Heart right ventricle (tissue), 16 donors: Measurements from ENCODE around the gene L3MBTL2. TPM values are rescaled to one million over a fixed set of nuclear protein-coding genes. Genes with fewer than 3 reads are reported as not detected.
"Not testable (repeated sequence)": the region's sequence is repeated elsewhere in the genome, so short reads cannot be mapped to it uniquely, and the experiment has no call there.

Source experiments
- ATAC-seq, 8 donors: fragments of 200-7000 bp; cut with Tn5 transposase; one replicate each; pipeline ENCODE4 v1.9.1; 2020; ENCODE audit warnings: mild to moderate bottlenecking in 8 of 8, moderate library complexity in 8 of 8, moderate number of reproducible peaks in 1 of 8
- DNase-seq, 2 donors: peaks; one replicate each; pipeline ENCODE4 v3.0.0-alpha.2; 2020
- H3K27ac ChIP-seq, 10 donors: fragments of 200-600 bp; sonication (generic) in 2 of 10; one replicate each; pipeline versions ENCODE4 v1.5.0 to v1.8.0; 2020 to 2022; ENCODE audit warnings: mild to moderate bottlenecking in 3 of 10
- H3K27me3 ChIP-seq, 7 donors: fragments of 200-600 bp; one replicate each; pipeline ENCODE4 v1.8.0; 2021 to 2022; ENCODE audit warnings: mild to moderate bottlenecking in 2 of 7
- H3K36me3 ChIP-seq, 9 donors: fragments of 200-600 bp; sonication (generic) in 1 of 9; one replicate each; pipeline versions ENCODE4 v1.5.0 to v1.8.0; 2020 to 2022; ENCODE audit warnings: mild to moderate bottlenecking in 2 of 9
- H3K4me1 ChIP-seq, 9 donors: fragments of 200-600 bp; sonication (generic) in 1 of 9; one replicate each; pipeline versions ENCODE4 v1.5.0 to v1.8.0; 2020 to 2022; ENCODE audit warnings: mild to moderate bottlenecking in 4 of 9
- H3K4me3 ChIP-seq, 10 donors: fragments of 200-600 bp; sonication (generic) in 2 of 10; one replicate each; pipeline versions ENCODE4 v1.5.0 to v1.8.0; 2020 to 2022; ENCODE audit warnings: mild to moderate bottlenecking in 7 of 10, moderate library complexity in 2 of 10
- H3K9me3 ChIP-seq, 11 donors: fragments of 200-600 bp in 10 of 11; sonication (generic) in 2 of 11; one replicate each; pipeline versions ENCODE4 v1.5.0 to v1.8.0; 2013 to 2022; ENCODE audit warnings: mild to moderate bottlenecking in 2 of 11, control low read depth in 1 of 11, moderate library complexity in 1 of 11
- WGBS, 2 donors: extraction: QIAGEN DNeasy Blood & Tissue Kit; methylation state at CpG; one replicate each; pipeline ENCODE4 v1.1.7; 2013; ENCODE audit warnings: inconsistent platforms in 1 of 2; 5-methylcytosine and 5-hydroxymethylcytosine counted together
- intact Hi-C, 10 donors: fragments of 100-400 bp; cut with DNase I; formaldehyde crosslinking; loops; one replicate each; pipeline versions ENCODE4 v1.11.1 to v1.14.2; 2022
- polyA plus RNA-seq, 2 donors: library from polyadenylated mRNA; stranded (reverse); fragments of 200-250 nt; gene quantifications; one replicate each; pipeline ENCODE4 v1.2.3, GENCODE V29; 2013
- total RNA-seq, 10 donors: library from RNA; stranded (reverse); fragmentation: NEBNext Ultra II Directional in 3 of 10; extraction: Animal tissue kit (Norgen Biotek cat#: 25700) in 3 of 10; gene quantifications; one replicate each; pipeline versions ENCODE4 v1.2.1 to v1.2.4, GENCODE V29; 2021 to 2023
- TF ChIP-seq, protein P1 (sequence below), 9 donors: fragments of 200-600 bp; sonication (generic) in 2 of 9; IDR thresholded peaks; one replicate each; pipeline versions ENCODE4 v1.5.0 to v1.8.0; 2021 to 2022; ENCODE audit warnings: antibody characterized with exemption in 9 of 9, mild to moderate bottlenecking in 5 of 9, moderate library complexity in 1 of 9
- donor health status: Arrhythmogenic right ventricular cardiomyopathy.
- donor health status: ischemic (EF 13 %, LVEDD 7.1; RV severe dilation, severe dysfunction).
- donor health status: healthy with polysubstance abuse.
- donor health status: DM: no; HTN: yes; CAD: no.
- donor health status: DM: no; HTN: no; CAD: no.
- donor health status: ischemic (EF 25% LVEDD 6.9; RV normal size, moderate dysfunction).
- donor health status: ischemic (EF 25% LVEDD 5.7; RV mildly dilated, moderate dysfunction).
- donor health status: healthy.
- donor health status: DM: yes; HTN: yes; CAD: no.
- donor health status: Ischemic cardiomyopathy.
- donor health status: ischemic (EF 35%, LVEDD 5.7; RV mildly dilated, moderate dysfunction).
- donor health status: nonischemic (EF 11% LVEDD 7.7; RV severe dilation, severe dysfunction).
- donor health status: DM: yes; HTN: yes; CAD: no.
- donor health status: PGD.
- donor health status: ischemic (EF 29% LVEDD 5.4; RV normal size, mild dysfunction).
- donor health status: nonischemic (EF 23%, LVEDD 6.1; RV moderate dilation, normal function).

Gene L3MBTL2
- total and polyA plus RNA-seq, 12 donors = 10.0 to 18.5 (median 15.1) TPM

DNA sequence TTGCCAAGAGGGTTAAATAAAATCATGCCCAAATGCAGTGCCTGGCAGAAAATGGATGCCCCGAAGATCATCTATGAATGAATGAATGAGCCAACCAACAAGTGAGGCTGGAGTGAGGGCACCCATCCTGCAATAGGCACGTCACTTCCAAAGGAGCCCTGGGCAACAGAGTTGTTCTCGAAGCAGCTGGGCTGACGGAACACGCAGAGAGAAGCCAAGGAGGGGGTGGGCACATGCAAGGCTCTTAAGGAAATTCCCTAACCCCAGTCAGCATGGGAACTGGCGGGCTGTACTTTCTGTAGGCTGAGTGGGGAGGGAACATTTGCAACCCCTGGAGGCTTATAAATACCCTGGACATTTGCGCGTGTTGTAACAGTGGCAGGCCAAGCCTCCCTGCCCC is 47.3 kb downstream of the L3MBTL2 start:
- ATAC-seq = no peak
- Histone ChIP-seq H3K27ac (no peak overlapping the region), H3K9me3 (no peaks in the 10 kb centered on the region), H3K4me1 (peaks cover 0 to 20% (median 7%) of the 10 kb centered on the region in 9 donors), H3K4me3 (no peak overlapping the region), H3K27me3 (no peaks in the 10 kb centered on the region), H3K36me3 (peaks cover 0 to 100% (median 57%) of the 10 kb centered on the region in 9 donors)
- WGBS, 2 donors = 94% methylated on average over 8 of the region's 8 CpGs
- intact Hi-C loops = no loop called here
- TF ChIP-seq, protein P1, sequence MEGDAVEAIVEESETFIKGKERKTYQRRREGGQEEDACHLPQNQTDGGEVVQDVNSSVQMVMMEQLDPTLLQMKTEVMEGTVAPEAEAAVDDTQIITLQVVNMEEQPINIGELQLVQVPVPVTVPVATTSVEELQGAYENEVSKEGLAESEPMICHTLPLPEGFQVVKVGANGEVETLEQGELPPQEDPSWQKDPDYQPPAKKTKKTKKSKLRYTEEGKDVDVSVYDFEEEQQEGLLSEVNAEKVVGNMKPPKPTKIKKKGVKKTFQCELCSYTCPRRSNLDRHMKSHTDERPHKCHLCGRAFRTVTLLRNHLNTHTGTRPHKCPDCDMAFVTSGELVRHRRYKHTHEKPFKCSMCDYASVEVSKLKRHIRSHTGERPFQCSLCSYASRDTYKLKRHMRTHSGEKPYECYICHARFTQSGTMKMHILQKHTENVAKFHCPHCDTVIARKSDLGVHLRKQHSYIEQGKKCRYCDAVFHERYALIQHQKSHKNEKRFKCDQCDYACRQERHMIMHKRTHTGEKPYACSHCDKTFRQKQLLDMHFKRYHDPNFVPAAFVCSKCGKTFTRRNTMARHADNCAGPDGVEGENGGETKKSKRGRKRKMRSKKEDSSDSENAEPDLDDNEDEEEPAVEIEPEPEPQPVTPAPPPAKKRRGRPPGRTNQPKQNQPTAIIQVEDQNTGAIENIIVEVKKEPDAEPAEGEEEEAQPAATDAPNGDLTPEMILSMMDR (IDR thresholded peaks at IDR 0.05) = no peak
- no peak for DNase-seq

DNA sequence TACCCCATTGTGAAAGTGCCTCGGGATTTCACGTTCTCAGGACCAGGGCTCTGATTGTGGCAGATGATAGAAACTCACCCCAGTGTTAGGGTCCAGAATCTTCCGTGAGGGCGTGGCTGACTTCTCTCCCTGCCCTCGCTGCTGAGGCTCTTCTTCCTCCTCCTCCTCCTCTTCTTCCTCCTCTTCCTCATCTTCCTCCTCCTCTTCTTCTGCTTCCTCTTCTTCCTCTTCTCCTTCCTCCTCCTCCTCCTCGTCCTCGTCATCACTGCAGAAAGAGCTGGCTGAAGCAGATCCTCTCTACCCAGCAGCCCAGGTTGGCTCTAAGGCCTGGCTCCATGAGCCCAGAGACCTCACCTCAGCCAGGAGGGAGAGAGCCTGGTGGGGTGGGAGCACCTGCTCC is 49.1 kb downstream of the L3MBTL2 start:
- peaks cover 0 to 100% (median 52%) of the 10 kb centered on the region in 9 donors for H3K36me3 ChIP-seq
- DNase-seq (no peak), ATAC-seq (no peak)
- WGBS, 2 donors = 86 to 94% methylated on average over 7 of the region's 7 CpGs
- H3K27ac ChIP-seq = no peak overlapping the region
- intact Hi-C loops = no loop called here
- H3K9me3 ChIP-seq = no peaks in the 10 kb centered on the region
- no peaks in the 10 kb centered on the region for H3K27me3 ChIP-seq
- TF ChIP-seq, protein P1 (IDR thresholded peaks at IDR 0.05) = no peak
- H3K4me3 ChIP-seq = no peak overlapping the region
- H3K4me1 ChIP-seq = peaks cover 0 to 16% (median 0%) of the 10 kb centered on the region in 9 donors

DNA sequence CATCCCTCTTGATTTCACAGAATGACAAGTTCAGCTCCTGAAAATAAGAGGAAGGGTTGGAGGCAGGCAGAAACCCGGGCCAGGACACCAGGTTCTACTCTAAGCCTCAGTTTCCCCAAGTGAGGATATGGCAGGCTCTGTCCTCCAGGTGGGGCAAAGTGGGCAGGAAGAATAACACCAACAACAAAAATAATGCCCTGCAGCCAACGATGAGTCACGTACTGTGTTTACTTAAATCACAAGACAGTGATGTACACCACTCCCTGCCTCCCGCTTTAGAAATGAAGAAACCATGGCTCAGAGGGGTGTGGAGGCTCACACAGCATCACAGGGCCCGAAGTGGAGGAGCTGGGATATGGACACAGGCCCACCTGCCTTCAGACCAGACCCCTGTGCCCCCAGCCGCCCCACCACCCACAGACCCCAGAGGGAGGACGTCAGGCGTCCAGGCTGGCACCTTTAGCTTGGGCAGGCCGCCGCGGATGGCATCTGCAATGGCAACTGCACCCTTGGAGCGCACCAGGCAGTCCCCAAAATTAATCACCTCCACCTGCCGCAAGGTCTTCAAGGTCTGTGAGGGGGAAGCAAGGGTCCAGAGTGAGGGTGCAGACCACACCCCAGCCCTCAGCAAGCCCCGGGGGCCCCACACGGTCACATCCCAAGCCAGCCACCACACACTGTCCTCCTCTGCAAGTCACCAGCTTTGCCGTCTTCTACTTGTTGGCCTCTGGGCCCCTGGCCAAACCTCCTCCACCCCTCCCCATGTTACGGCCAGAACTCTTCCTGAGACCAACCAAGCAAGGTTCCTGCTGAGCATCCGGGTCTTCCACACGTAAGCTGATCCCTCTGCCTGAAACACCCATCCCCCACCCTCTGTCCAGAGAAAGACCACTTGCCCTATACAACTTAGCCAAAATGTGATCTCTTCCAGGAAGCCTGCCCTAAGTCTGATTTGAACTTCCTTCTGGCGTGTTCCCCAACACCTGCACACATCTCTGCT is 51.4 kb downstream of the L3MBTL2 start:
- ATAC-seq (no peak), DNase-seq (peak in 1 of 2 donors; percentile 23)
- TF ChIP-seq, protein P1 (IDR thresholded peaks at IDR 0.05) = no peak
- WGBS, 2 donors = 75 to 78% methylated on average over 20 of the region's 20 CpGs
- no peak overlapping the region for H3K27ac ChIP-seq
- H3K4me3 ChIP-seq = no peak overlapping the region
- no peaks in the 10 kb centered on the region for H3K9me3 ChIP-seq
- peaks cover 0 to 27% (median 11%) of the 10 kb centered on the region in 9 donors for H3K4me1 ChIP-seq
- no peaks in the 10 kb centered on the region for H3K27me3 ChIP-seq
- intact Hi-C loops = no loop called here
- peaks cover 0 to 100% (median 29%) of the 10 kb centered on the region in 9 donors for H3K36me3 ChIP-seq

DNA sequence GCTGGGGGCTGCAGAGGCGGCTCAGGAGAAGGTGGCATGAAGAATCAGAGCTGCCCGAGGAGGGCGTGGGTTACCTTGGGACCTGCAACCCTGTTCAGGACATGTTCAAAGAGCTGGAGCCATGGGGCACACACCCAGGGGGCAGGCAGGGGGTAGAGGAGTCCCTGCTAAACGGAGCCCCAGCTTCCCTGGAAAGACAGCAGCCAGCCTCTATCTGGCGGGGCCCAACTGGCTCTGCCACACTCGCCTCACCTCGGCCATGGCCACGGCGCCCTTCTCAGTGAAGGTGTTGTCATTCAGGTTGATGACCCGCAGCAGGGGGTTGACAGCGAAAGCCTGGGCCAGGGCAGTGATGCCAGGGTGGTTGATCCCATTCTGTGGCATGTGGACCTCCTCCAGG is 52.6 kb downstream of the L3MBTL2 start:
- intact Hi-C loops = no loop called here
- Histone ChIP-seq H3K4me3 (no peak overlapping the region), H3K27ac (peak overlapping the region in 1 of 10 donors; percentile 35), H3K9me3 (no peaks in the 10 kb centered on the region), H3K4me1 (peaks cover 0 to 34% (median 12%) of the 10 kb centered on the region in 9 donors), H3K36me3 (peaks cover 0 to 100% (median 32%) of the 10 kb centered on the region in 9 donors), H3K27me3 (no peaks in the 10 kb centered on the region)
- ATAC-seq (no peak), DNase-seq (no peak)
- WGBS, 2 donors = 83 to 85% methylated on average over 11 of the region's 11 CpGs
- TF ChIP-seq, protein P1 (IDR thresholded peaks at IDR 0.05) = no peak

DNA sequence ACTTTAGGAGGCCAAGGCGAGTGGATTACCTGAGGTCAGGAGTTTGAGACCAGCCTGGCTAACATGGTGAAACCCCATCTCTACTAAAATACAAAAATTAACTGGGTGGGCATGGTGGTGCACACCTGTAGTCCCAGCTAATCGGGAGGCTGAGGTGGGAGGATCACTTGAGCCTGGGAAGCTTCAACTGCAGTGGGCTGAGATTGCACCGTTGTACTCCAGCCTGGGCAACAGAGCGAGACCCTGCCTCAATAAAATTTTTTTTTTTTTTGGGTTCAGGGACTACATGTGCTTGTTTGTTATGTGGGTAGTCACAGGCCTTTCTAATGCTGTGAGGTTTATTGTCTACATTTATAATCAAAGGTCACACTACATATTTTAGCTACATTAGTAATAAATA is 54.6 kb downstream of the L3MBTL2 start:
- not testable (repeated sequence) for H3K27me3 ChIP-seq, DNase-seq, ATAC-seq, H3K4me3 ChIP-seq, H3K9me3 ChIP-seq
- peaks cover 0 to 100% (median 40%) of the 10 kb centered on the region in 9 donors for H3K36me3 ChIP-seq
- peak overlapping the region in 7 of 10 donors; percentile 55 to 88 (median 83) for H3K27ac ChIP-seq
- WGBS, 2 donors = 98% methylated on average over 4 of the region's 4 CpGs
- intact Hi-C loops = loop anchor here in 1 of 10 donors (2.0 kb wide), 1 partner anchor 63 kb away; no protein-coding TSS in a partner anchor
- peaks cover 0 to 38% (median 17%) of the 10 kb centered on the region in 9 donors for H3K4me1 ChIP-seq
